Endothelial cell of umbilical vein (primary cell): Measurements from ENCODE around the gene MMP14. TPM values are rescaled to one million over a fixed set of nuclear protein-coding genes. Genes with fewer than 3 reads are reported as not detected.

ENCODE experiments used
- BruUV-seq: library from RNA; stranded (reverse); fragments of 400-500 nt; replicated peaks from 2 replicates; lab custom pipeline; 2021; lab: Mats Ljungman, UMichigan
- CTCF ChIA-PET: fragments of 300-600, 350-600 bp; sonication (Branson Sonifier 250); formaldehyde crosslinking; loops from one replicate; lab custom pipeline; 2021; ENCODE audit warnings: antibody characterized with exemption, inconsistent platforms; lab: Charles Lee
- POLR2A ChIA-PET: fragments of 300-600, 350-600 bp; sonication (Branson Sonifier 250); formaldehyde crosslinking; loops from one replicate; lab custom pipeline; 2021; ENCODE audit warnings: antibody characterized with exemption, inconsistent platforms; lab: Charles Lee
- DNase-seq: peaks from one replicate; pipeline ENCODE4 v3.0.0-alpha.2; 2011; ENCODE audit warnings: low read depth, low spot score
- FAIRE-seq: peaks from 2 replicates; lab custom pipeline; 2011; peaks lifted over from hg19 to GRCh38; lab: Jason Lieb, UNC
- H2AFZ ChIP-seq: 2 replicates; pipeline ENCODE4 v1.6.0; 2012; ENCODE audit warnings: low read depth, low read length, control low read depth, inconsistent platforms
- H3K27ac ChIP-seq: 2 replicates; pipeline ENCODE4 v1.5.1; 2011; ENCODE audit warnings: low read depth, mild to moderate bottlenecking, control low read depth, low read length, moderate library complexity; ENCODE audit not compliant: insufficient read depth
- H3K27me3 ChIP-seq, 2 experiments: 2 replicates each; pipeline versions ENCODE4 v1.6.0 to v1.6.1; 2011; ENCODE audit warnings: low read length in 2 of 2, mixed read lengths in 1 of 2; ENCODE audit not compliant: control insufficient read depth in 2 of 2, insufficient read depth in 2 of 2
- H3K36me3 ChIP-seq, 2 experiments: 2 replicates in 1 of 2; 3 replicates in 1 of 2; pipeline ENCODE4 v1.5.1; 2011; ENCODE audit warnings: low read length in 2 of 2, mild to moderate bottlenecking in 1 of 2, moderate library complexity in 1 of 2; ENCODE audit not compliant: control insufficient read depth in 2 of 2, insufficient read depth in 2 of 2; ENCODE audit errors: extremely low read depth in 1 of 2
- H3K4me1 ChIP-seq: 3 replicates; pipeline ENCODE4 v1.5.1; 2011; ENCODE audit warnings: mild to moderate bottlenecking, low read length; ENCODE audit not compliant: control insufficient read depth, insufficient read depth; ENCODE audit errors: extremely low read depth
- H3K4me2 ChIP-seq: 2 replicates; pipeline ENCODE4 v1.6.1; 2011; ENCODE audit warnings: low read length, control low read depth, mixed read lengths; ENCODE audit not compliant: insufficient read depth
- H3K4me3 ChIP-seq, 3 experiments: fragments of 200-600 bp in 1 of 3; sonication (generic), shearing (Covaris generic) in 1 of 3; replicated peaks in 1 of 3; 2 replicates each; pipeline ENCODE4 v1.5.1; 2011 to 2016; ENCODE audit warnings: control low read depth in 3 of 3, low read length in 3 of 3, mild to moderate bottlenecking in 2 of 3, inconsistent platforms in 1 of 3, low read depth in 1 of 3, moderate library complexity in 1 of 3; ENCODE audit not compliant: insufficient read depth in 1 of 3
- H3K79me2 ChIP-seq: 2 replicates; pipeline ENCODE4 v1.6.0; 2012; ENCODE audit warnings: low read length, inconsistent platforms; ENCODE audit not compliant: control insufficient read depth, insufficient read depth
- H3K9ac ChIP-seq: replicated peaks from 2 replicates; pipeline ENCODE3; 2011; ENCODE audit warnings: low read length, control low read depth; ENCODE audit not compliant: insufficient read depth; ENCODE audit errors: extremely low read depth
- H3K9me1 ChIP-seq: replicated peaks from 3 replicates; pipeline ENCODE4 v1.6.0; 2011; ENCODE audit warnings: mild to moderate bottlenecking, low read length; ENCODE audit not compliant: control insufficient read depth, insufficient read depth; ENCODE audit errors: extremely low read depth
- H3K9me3 ChIP-seq: replicated peaks from 2 replicates; pipeline ENCODE4 v1.5.1; 2012; ENCODE audit warnings: low read length, inconsistent platforms; ENCODE audit not compliant: control insufficient read depth, insufficient read depth
- H4K20me1 ChIP-seq: replicated peaks from 2 replicates; pipeline ENCODE3; 2011; ENCODE audit warnings: mild to moderate bottlenecking, low read length; ENCODE audit not compliant: control insufficient read depth, insufficient read depth; ENCODE audit errors: extremely low read depth
- CTCF ChIP-seq, 2 donors: IDR thresholded peaks; 1 replicate in 1 of 2; 2 replicates in 1 of 2; pipeline ENCODE4 v1.5.1; 2011; ENCODE audit warnings: low read length in 2 of 2, mild to moderate bottlenecking in 2 of 2, moderate library complexity in 2 of 2, control low read depth in 1 of 2, inconsistent platforms in 1 of 2, low read depth in 1 of 2; ENCODE audit not compliant: insufficient read depth in 1 of 2; ENCODE audit errors: extremely low read depth in 1 of 2
- EZH2 ChIP-seq: IDR thresholded peaks from 2 replicates; pipeline ENCODE4 v1.6.1; 2012; ENCODE audit warnings: borderline replicate concordance, low read depth, mild to moderate bottlenecking, moderate library complexity, low read length, inconsistent platforms; ENCODE audit not compliant: severe bottlenecking
- FOS ChIP-seq: IDR thresholded peaks from 2 replicates; pipeline ENCODE4 v1.6.1; 2011; ENCODE audit warnings: mild to moderate bottlenecking, low read length, moderate library complexity, borderline replicate concordance; ENCODE audit not compliant: insufficient read depth
- GATA2 ChIP-seq: IDR thresholded peaks from 2 replicates; pipeline ENCODE4 v1.7.0; 2011; ENCODE audit warnings: low read depth, mild to moderate bottlenecking, moderate library complexity, mixed read lengths, low read length; ENCODE audit not compliant: insufficient read length, insufficient read depth
- JUN ChIP-seq: IDR thresholded peaks from 2 replicates; pipeline ENCODE4 v1.6.1; 2011; ENCODE audit warnings: borderline replicate concordance, low read depth; ENCODE audit not compliant: insufficient read length, insufficient read depth
- MAX ChIP-seq: IDR thresholded peaks from 2 replicates; pipeline ENCODE4 v1.6.1; 2011; ENCODE audit not compliant: insufficient read depth, insufficient read length
- MYC ChIP-seq: IDR thresholded peaks from one replicate; pipeline ENCODE4 v1.6.1; 2011; ENCODE audit warnings: mild to moderate bottlenecking, low read depth, low read length
- POLR2A ChIP-seq: IDR thresholded peaks from 2 replicates; pipeline ENCODE4 v1.6.1; 2012; ENCODE audit warnings: low read depth, mild to moderate bottlenecking, control low read depth, low read length
- POLR2AphosphoS5 ChIP-seq: IDR thresholded peaks from 2 replicates; pipeline ENCODE4 v1.6.1; 2012; ENCODE audit warnings: low read depth, mild to moderate bottlenecking, control low read depth, low read length, moderate library complexity; ENCODE audit not compliant: insufficient read depth
- dilution Hi-C: fragments of 300-500 bp; cut with MboI; formaldehyde crosslinking; loops from one replicate; pipeline ENCODE4 v1.15.0; 2019; ENCODE audit warnings: low sequenced_read_pairs; ENCODE audit not compliant: extremely low pct_ligation_motif_present
- intact Hi-C: fragments of 100-400 bp; cut with micrococcal nuclease; formaldehyde crosslinking; loops from one replicate; pipeline ENCODE4 v1.10.0; 2022
- polyA plus RNA-seq, 4 experiments: library from polyadenylated mRNA; depleted of rRNA in 3 of 4; stranded (reverse) in 3 of 4; unstranded in 1 of 4; fragments of >200 nt; gene quantifications; 2 replicates each; pipeline versions ENCODE4 v1.2.1 to v1.2.3, GENCODE V29; 2011 to 2012; ENCODE audit warnings: missing spikeins in 1 of 4
- total RNA-seq: library from RNA; stranded (reverse); gene quantifications from 2 replicates; pipeline ENCODE4 v1.2.3, GENCODE V29; 2021

MMP14 gene
- total and polyA plus RNA-seq, 2 donors (not counting 3 experiments of a cell fraction or from before 2014, with no cell fraction given), result 506 to 603 TPM

- Histone ChIP-seq H4K20me1 (no peaks in the 10 kb centered on the region), H3K9me1 (no peaks in the 10 kb centered on the region), H3K4me2 (peak overlapping the region; percentile 27), H3K9me3 (no peaks in the 10 kb centered on the region), H3K79me2 (no peaks in the 10 kb centered on the region), H3K4me3 (no peak overlapping the region), H3K36me3 (no peaks in the 10 kb centered on the region), H3K27me3 (no peaks in the 10 kb centered on the region), H2AFZ (peak overlapping the region; percentile 91), H3K4me1 (no peaks in the 10 kb centered on the region), H3K9ac (no peak overlapping the region), H3K27ac (no peak overlapping the region)
- CTCF ChIA-PET, result interaction anchor here (1.0 to 11.4 kb wide), 7 partner anchors 13 to 316 kb away, joined by 3 to 80 read pairs (median 5); partner anchors contain the start of genes LRP10 and MMP14
- no peak for DNase-seq
- TF ChIP-seq POLR2AphosphoS5, result no peak
- TF ChIP-seq GATA2, result no peak
- no peak for TF ChIP-seq EZH2
- TF ChIP-seq FOS, result no peak
- TF ChIP-seq JUN, result no peak
- TF ChIP-seq POLR2A, result no peak
- TF ChIP-seq CTCF (IDR thresholded peaks at IDR 0.05; ENCODE audit: extremely low read depth in 1 of 2, insufficient read depth in 1 of 2, low read depth in 1 of 2, low read length in 2 of 2), result no peak
- TF ChIP-seq MYC, result no peak
- no peak for TF ChIP-seq MAX
- FAIRE-seq, result no peak
- POLR2A ChIA-PET, result no interaction called here
- dilution Hi-C loops, result no loop called here
- BruUV-seq, result no TSS peak
- intact Hi-C loops, result no loop called here
Observed at GRCh38 chr14:22885975-22886374, 49.6 kb downstream of the MMP14 start.
